Liver (tissue), 3 donors: ENCODE results near the gene PTPRN2.

Source experiments
- GABPA ChIP-seq, 2 donors: IDR thresholded peaks in 1 of 2; conservative IDR thresholded peaks in 1 of 2; 2 replicates each; pipeline ENCODE4 v1.6.1; 2016; ENCODE audit warnings: antibody characterized with exemption in 2 of 2, mild to moderate bottlenecking in 1 of 2, moderate library complexity in 1 of 2
- MAX ChIP-seq: IDR thresholded peaks from 2 replicates; pipeline ENCODE4 v1.6.1; 2016; ENCODE audit warnings: antibody characterized with exemption
- TAF1 ChIP-seq: conservative IDR thresholded peaks from 2 replicates; pipeline ENCODE4 v1.6.1; 2016; ENCODE audit warnings: antibody characterized with exemption, mild to moderate bottlenecking
- TF ChIP-seq, protein P1 (sequence below): fragments of 150-350 bp; IDR thresholded peaks from 2 replicates; pipeline ENCODE4 v1.5.1; 2017; ENCODE audit warnings: improper control_type of control experiment, low read depth, low read length; ENCODE audit not compliant: missing input control
- donor health status: healthy.
- donor health status: healthy.

- TF ChIP-seq, protein P1, sequence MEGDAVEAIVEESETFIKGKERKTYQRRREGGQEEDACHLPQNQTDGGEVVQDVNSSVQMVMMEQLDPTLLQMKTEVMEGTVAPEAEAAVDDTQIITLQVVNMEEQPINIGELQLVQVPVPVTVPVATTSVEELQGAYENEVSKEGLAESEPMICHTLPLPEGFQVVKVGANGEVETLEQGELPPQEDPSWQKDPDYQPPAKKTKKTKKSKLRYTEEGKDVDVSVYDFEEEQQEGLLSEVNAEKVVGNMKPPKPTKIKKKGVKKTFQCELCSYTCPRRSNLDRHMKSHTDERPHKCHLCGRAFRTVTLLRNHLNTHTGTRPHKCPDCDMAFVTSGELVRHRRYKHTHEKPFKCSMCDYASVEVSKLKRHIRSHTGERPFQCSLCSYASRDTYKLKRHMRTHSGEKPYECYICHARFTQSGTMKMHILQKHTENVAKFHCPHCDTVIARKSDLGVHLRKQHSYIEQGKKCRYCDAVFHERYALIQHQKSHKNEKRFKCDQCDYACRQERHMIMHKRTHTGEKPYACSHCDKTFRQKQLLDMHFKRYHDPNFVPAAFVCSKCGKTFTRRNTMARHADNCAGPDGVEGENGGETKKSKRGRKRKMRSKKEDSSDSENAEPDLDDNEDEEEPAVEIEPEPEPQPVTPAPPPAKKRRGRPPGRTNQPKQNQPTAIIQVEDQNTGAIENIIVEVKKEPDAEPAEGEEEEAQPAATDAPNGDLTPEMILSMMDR, result no peak
- TF ChIP-seq GABPA (IDR thresholded peaks at IDR 0.05 in 1 of 2, conservative IDR thresholded peaks at IDR 0.05 in 1 of 2), result no peak
- TF ChIP-seq MAX, result no peak
- TF ChIP-seq TAF1, result no peak
These were observed 1072.1 kb downstream of the PTPRN2 start for GRCh38 chr7:157515342-157516041.
